Activated T-helper 17 cell treated with anti-CD3 and anti-CD28 coated beads, Interleukin-2, amount 50 U/mL, for 72 hours (primary cell): ENCODE measurements around the gene DDX6. TPM values are rescaled to one million over a fixed set of nuclear protein-coding genes. Genes with fewer than 3 reads are reported as not detected.
"Not testable (repeated sequence)": the region's sequence is repeated elsewhere in the genome, so short reads cannot be mapped to it uniquely, and the experiment has no call there.

ENCODE experiments used
- ATAC-seq: fragments of 150-1000 bp; cut with Tn5 transposase; replicated peaks from 2 replicates; pipeline ENCODE4 v1.10.0; 2021; ENCODE audit warnings: mild to moderate bottlenecking, moderate library complexity
- H3K27ac Mint-ChIP-seq: one replicate; pipeline ENCODE4 v1.8.0; 2022; ENCODE audit warnings: mixed read lengths
- H3K27me3 Mint-ChIP-seq: one replicate; pipeline ENCODE4 v1.8.0; 2022; ENCODE audit warnings: mixed read lengths
- H3K36me3 Mint-ChIP-seq: one replicate; pipeline ENCODE4 v1.8.0; 2022; ENCODE audit warnings: low read depth, mild to moderate bottlenecking, mixed read lengths
- H3K4me1 Mint-ChIP-seq: one replicate; pipeline ENCODE4 v1.8.0; 2022; ENCODE audit warnings: mixed read lengths
- H3K4me3 Mint-ChIP-seq: one replicate; pipeline ENCODE4 v1.8.0; 2022; ENCODE audit warnings: mild to moderate bottlenecking, mixed read lengths
- H3K9me3 Mint-ChIP-seq: one replicate; pipeline ENCODE4 v1.8.0; 2022; ENCODE audit warnings: mixed read lengths
- total RNA-seq, 2 donors: library from RNA; stranded (reverse); gene quantifications; one replicate each; pipeline ENCODE4 v1.2.3, GENCODE V29; 2022

Gene DDX6
- total RNA-seq, 2 donors from 2014 or later, result 149 to 209 TPM

DNA sequence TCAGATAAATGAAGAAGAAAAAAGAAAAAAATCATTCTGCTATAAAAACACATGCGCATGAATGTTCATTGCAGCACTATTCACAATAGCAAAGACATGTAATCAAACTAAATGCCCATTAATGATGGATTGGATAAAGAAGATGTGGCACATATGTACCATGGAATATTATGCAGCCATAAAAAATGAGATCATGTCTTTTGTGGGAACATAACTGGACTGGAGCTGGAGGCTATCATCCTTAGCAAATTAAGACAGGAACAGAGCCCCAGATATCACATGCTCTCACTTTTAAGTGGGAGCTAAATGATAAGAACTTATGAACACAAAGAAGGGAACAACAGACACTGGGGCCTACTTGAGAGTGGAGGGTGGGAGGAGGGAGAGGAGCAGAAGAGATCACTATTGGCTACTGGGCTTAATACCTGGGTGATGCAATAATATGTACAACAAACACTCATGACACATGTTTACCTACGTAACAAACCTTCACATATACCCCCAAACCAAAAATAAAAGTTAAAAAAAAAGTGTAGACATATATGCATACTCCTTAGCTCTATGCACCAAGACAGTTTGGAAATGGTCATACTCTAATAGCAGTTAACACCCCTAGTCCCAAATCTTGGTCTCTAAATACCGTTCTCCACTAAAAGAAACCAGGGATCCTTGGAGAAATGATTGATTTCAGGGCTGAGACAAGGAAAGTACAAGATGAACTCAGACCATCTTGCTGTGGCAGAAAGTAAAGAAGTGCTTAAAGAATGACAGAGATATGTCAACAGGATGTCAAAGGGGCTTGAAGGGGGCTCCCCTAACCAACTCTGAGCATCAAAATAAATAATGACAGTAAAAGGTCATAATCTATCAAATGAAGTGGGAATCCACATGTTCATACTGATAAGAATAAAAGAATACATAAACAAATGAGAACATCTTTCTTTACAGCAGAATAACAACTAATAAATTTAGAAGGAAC, 17.1 kb upstream of the DDX6 start:
- ATAC-seq, result no peak
- no peaks in the 10 kb centered on the region for H3K36me3 Mint-ChIP-seq
- H3K4me3 Mint-ChIP-seq, result no peak overlapping the region
- H3K9me3 Mint-ChIP-seq, result no peaks in the 10 kb centered on the region
- no peaks in the 10 kb centered on the region for H3K4me1 Mint-ChIP-seq
- H3K27me3 Mint-ChIP-seq, result no peaks in the 10 kb centered on the region
- H3K27ac Mint-ChIP-seq, result no peak overlapping the region

GRCh38 chr11:118806400-118806799, 15.4 kb upstream of the DDX6 start:
- H3K27ac Mint-ChIP-seq, result no peak overlapping the region
- no peak overlapping the region for H3K4me3 Mint-ChIP-seq

GRCh38 chr11:118804094-118804493, 13.1 kb upstream of the DDX6 start:
- ATAC-seq, result no peak
- H3K4me3 Mint-ChIP-seq, result no peak overlapping the region
- H3K4me1 Mint-ChIP-seq, result no peaks in the 10 kb centered on the region
- H3K27ac Mint-ChIP-seq, result no peak overlapping the region
- H3K9me3 Mint-ChIP-seq, result no peaks in the 10 kb centered on the region
- no peaks in the 10 kb centered on the region for H3K27me3 Mint-ChIP-seq
- no peaks in the 10 kb centered on the region for H3K36me3 Mint-ChIP-seq

More at GRCh38 chr11:118806400-118806799, 15.4 kb upstream of the DDX6 start:
- no peaks in the 10 kb centered on the region for H3K4me1 Mint-ChIP-seq
- H3K27me3 Mint-ChIP-seq, result no peaks in the 10 kb centered on the region
- no peaks in the 10 kb centered on the region for H3K9me3 Mint-ChIP-seq
- H3K36me3 Mint-ChIP-seq, result no peaks in the 10 kb centered on the region
- no peak for ATAC-seq

- H3K4me3 Mint-ChIP-seq, result no peak overlapping the region
- no peaks in the 10 kb centered on the region for H3K36me3 Mint-ChIP-seq
- H3K4me1 Mint-ChIP-seq, result no peaks in the 10 kb centered on the region
- H3K27ac Mint-ChIP-seq, result peak overlapping the region; percentile 2
- no peak for ATAC-seq
- H3K9me3 Mint-ChIP-seq, result no peaks in the 10 kb centered on the region
- no peaks in the 10 kb centered on the region for H3K27me3 Mint-ChIP-seq
These were observed 8.4 kb upstream of the DDX6 start for GRCh38 chr11:118799372-118799771.

DNA sequence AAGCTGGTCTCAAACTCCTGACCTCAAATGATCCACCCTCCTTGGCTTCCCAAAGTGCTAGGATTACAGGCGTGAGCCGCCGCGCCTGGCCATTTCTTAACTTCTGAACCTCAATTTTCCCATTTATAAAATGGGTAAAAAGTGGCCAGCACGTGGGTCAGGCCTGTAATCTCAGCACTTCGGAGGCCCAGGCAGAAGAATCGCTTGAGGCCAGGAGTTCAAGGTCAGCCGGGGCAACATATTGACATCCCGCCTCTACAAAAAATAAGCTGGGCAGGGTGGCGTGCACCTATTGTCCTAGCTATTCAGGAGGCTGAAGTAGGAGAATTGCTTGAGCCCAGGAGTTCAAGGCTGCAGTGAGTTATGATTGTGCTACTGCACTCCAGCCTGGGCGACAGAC, 6.5 kb upstream of the DDX6 start:
- H3K27ac Mint-ChIP-seq, result no peak overlapping the region
- no peaks in the 10 kb centered on the region for H3K4me1 Mint-ChIP-seq
- peaks cover 5% of the 10 kb centered on the region for H3K36me3 Mint-ChIP-seq
- H3K9me3 Mint-ChIP-seq, result no peaks in the 10 kb centered on the region
- H3K27me3 Mint-ChIP-seq, result no peaks in the 10 kb centered on the region
- ATAC-seq, result no peak
- no peak overlapping the region for H3K4me3 Mint-ChIP-seq

DNA sequence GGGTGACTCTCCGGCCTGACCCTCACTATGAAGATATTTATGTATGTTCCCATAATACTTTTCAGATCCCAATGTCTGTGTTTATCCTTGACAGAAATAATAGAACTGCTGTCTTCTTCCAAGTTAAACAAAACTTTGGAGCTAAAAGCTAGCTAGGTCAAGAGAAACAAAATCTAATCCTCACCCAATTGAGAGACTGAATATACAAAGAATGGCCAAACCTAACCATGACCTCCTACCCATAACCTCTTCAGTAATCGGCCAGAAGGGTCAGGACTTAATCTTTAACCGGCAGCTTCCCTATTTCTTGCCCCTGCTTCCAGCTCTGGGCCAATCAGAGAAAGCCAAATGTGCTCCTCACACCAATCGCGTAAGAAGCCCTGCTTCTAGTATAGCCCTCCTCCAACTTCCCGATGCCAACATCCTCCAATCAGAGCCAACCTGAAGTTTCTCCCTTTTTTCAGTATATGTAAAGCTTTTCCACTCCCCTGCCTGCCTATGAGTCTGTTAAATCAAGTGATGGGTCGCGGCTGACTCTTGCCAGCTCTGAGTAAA, 1.7 kb upstream of the DDX6 start:
- Mint-ChIP-seq H3K9me3 (no peaks in the 10 kb centered on the region), H3K4me1 (no peaks in the 10 kb centered on the region), H3K36me3 (peaks cover 41% of the 10 kb centered on the region), H3K27ac (peak overlapping the region; percentile 99), H3K27me3 (no peaks in the 10 kb centered on the region), H3K4me3 (peak overlapping the region; percentile 91)
- ATAC-seq, result peak; percentile 80

GRCh38 chr11:118791961-118792569, 1.1 kb upstream of the DDX6 start:
- Mint-ChIP-seq H3K27me3 (no peaks in the 10 kb centered on the region), H3K4me1 (no peaks in the 10 kb centered on the region), H3K36me3 (peaks cover 47% of the 10 kb centered on the region), H3K9me3 (no peaks in the 10 kb centered on the region), H3K27ac (peak overlapping the region; percentile 99), H3K4me3 (peak overlapping the region; percentile 91)
- peak; percentile 8 for ATAC-seq

DNA sequence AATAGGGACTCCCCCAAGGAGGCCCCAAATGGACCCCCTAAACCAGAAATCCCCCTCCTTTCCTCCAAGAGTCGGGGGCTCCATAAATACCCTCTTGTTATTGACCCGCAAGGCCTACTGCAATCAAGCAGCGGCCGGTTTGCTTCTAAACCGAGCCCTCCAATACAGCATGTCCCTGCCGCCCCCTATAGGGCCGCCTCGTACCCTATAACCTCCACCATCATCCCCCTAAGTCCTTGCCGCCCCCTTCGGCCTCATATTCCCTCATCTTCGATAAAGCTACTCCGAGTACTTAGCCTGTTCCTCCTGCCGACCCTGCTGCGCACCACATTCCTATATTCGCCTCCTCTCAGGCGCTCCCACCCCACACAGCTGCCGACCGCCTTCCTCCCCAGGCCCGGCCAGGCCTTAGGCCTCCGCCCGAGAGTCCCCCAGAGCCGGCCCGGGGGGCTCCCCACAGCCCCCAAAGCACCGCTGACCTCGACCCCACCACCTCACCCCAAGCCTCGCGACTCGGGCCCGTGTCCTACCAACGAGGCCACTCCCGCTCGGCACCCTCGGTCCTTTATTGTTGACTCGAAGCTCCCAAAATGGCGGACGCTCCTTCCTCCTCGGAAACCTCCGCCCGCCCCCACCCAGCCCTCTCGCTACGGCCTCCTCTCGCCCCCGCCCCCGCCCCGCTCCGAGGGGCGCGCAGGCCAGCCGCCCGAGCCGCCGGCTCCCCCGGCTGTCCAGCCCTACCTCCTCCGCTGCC, 430 bp downstream of the DDX6 start:
- no peaks in the 10 kb centered on the region for H3K27me3 Mint-ChIP-seq
- H3K9me3 Mint-ChIP-seq, result no peaks in the 10 kb centered on the region

DNA sequence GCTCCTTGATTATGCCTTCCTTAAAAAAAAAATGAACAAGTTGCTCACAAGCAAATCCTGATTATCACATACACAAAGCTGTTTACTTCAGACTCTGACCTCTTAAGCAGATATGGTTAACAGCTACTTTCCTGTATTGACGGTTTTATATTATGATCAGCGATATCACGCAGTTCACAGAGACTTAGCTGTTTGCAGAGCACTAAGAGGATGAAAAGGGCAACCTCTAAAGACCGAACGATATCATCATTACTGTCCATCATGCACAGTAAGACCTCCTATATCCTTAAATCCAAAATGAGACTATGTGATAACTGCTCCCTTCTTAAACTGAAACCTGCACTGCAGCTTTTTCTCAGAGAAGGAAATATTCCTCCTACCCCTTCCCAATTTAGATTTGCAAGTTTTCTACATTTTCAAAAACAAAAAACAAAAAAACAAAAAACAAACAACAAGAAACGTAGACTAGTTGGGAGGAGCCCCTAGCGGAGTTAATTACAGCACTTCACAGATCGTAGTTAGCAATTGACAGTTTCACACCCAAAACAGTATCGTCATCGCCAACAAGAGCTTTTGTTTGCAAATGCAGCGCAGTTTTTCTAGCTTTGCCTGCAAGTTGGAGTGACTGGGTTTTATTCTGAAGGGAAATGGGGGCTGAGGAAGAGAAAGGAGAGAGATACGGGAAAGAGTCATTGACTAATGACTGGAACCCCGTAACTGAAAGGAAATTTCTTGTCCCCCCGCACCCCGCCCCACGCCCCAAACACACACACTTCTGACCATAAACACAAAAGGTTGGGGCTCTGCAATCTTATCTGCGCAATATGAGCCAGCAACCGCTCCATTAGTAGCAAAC, 1.2 kb downstream of the DDX6 start:
- H3K4me1 Mint-ChIP-seq, result peaks cover 5% of the 10 kb centered on the region
- peak overlapping the region; percentile 99 for H3K27ac Mint-ChIP-seq
- peaks cover 71% of the 10 kb centered on the region for H3K36me3 Mint-ChIP-seq
- ATAC-seq, result peak; percentile 7
- H3K27me3 Mint-ChIP-seq, result no peaks in the 10 kb centered on the region
- H3K9me3 Mint-ChIP-seq, result no peaks in the 10 kb centered on the region
- peak overlapping the region; percentile 91 for H3K4me3 Mint-ChIP-seq

More for the DNA sequence above, 430 bp downstream of the DDX6 start:
- Mint-ChIP-seq H3K36me3 (peaks cover 63% of the 10 kb centered on the region), H3K4me3 (peak overlapping the region; percentile 91), H3K27ac (peak overlapping the region; percentile 99), H3K4me1 (peaks cover 5% of the 10 kb centered on the region)
- peak; percentile 17 for ATAC-seq

DNA sequence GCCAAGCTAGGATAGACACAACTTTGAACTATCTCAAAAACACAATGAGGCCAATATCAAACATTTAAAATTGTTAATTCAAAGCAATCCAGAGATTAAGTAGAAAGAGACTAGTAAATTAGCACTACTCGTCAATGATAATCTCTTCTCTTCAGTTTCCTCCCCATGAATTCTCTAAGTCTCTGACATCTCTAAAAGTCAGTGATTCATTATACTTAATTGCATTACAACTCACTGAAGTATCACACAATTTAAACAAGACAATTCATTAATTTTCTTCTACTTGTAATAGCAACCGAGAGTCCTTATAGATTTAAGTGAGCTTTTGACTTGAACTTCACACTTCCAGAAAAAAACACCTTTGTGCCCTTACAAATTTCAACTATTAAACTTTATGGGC, 4.3 kb downstream of the DDX6 start:
- Mint-ChIP-seq H3K9me3 (no peaks in the 10 kb centered on the region), H3K4me1 (peaks cover 15% of the 10 kb centered on the region), H3K36me3 (peaks cover 91% of the 10 kb centered on the region), H3K27me3 (no peaks in the 10 kb centered on the region), H3K27ac (peak overlapping the region; percentile 80), H3K4me3 (peak overlapping the region; percentile 91)
- no peak for ATAC-seq

- Mint-ChIP-seq H3K4me3 (peak overlapping the region; percentile 91), H3K27ac (no peak overlapping the region), H3K27me3 (no peaks in the 10 kb centered on the region), H3K4me1 (peaks cover 15% of the 10 kb centered on the region), H3K9me3 (no peaks in the 10 kb centered on the region), H3K36me3 (peaks cover 100% of the 10 kb centered on the region)
- ATAC-seq, result peak; percentile 21
These were observed 5.6 kb downstream of the DDX6 start for GRCh38 chr11:118785362-118785761.

DNA sequence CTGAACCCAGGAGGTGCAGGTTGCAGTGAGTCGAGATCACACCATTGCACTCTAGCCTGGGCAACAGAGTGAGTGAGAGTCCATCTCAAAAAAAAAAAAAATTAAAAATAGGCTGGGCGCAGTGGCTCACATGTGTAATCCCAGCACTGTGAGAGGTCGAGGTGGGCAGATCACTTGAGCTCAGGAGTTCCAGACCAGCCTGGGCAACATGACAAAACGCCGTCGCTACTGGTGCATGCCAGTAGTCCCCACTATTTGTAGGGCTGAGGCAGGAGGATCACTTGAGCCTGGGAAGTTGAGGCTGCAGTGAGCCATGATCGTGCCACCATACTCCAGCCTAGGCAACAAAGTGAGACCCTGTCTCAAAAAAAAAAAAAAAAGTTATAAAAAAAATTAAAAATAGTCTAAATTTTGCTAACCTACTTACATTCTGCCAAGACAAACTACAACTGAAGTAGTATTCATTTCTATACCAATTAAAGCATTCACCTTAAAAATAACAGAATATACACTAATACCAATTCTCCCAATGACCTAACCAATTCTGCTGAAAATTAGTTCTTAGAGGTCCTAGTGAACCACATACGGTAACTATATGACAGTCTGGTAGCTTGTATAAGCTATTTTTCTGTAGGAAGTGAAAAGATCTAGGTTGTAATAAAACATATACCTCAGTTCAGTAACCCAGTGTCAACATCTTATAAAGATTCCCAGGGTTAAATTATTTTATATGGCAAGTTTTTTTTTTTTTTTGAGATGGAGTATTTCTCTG, 7.1 kb downstream of the DDX6 start:
- Mint-ChIP-seq H3K4me1 (peaks cover 15% of the 10 kb centered on the region), H3K27ac (peak overlapping the region; percentile 36), H3K27me3 (no peaks in the 10 kb centered on the region), H3K9me3 (no peaks in the 10 kb centered on the region), H3K4me3 (peak overlapping the region; percentile 55), H3K36me3 (peaks cover 100% of the 10 kb centered on the region)
- ATAC-seq, result no peak

GRCh38 chr11:118783324-118783723, 7.6 kb downstream of the DDX6 start:
- H3K27ac Mint-ChIP-seq, H3K9me3 Mint-ChIP-seq, H3K27me3 Mint-ChIP-seq, ATAC-seq: not testable (repeated sequence)
- Mint-ChIP-seq H3K36me3 (peaks cover 100% of the 10 kb centered on the region), H3K4me1 (peaks cover 15% of the 10 kb centered on the region), H3K4me3 (peak overlapping the region; percentile 53)
